GM23338 (cell line): ENCODE data around the gene PLXND1. TPM values are rescaled to one million over a fixed set of nuclear protein-coding genes. Genes with fewer than 3 reads are reported as not detected.

Source experiments
- ATAC-seq: fragments of 200-7000 bp; cut with Tn5 transposase; 3 replicates; pipeline ENCODE4 v1.9.1; 2020
- DNase-seq: peaks from one replicate; pipeline ENCODE4 v3.0.0-alpha.2; 2015; ENCODE audit warnings: low spot score
- H2AFZ ChIP-seq: fragments of 200-600 bp; sonication (generic); 2 replicates; pipeline ENCODE4 v1.8.0; 2016; ENCODE audit warnings: antibody characterized with exemption, mild to moderate bottlenecking, moderate library complexity
- H3F3A ChIP-seq: fragments of 200-600 bp; sonication (generic); replicated peaks from 2 replicates; pipeline ENCODE4 v1.8.0; 2017; ENCODE audit warnings: antibody characterized with exemption, mixed run types, low read depth
- H3K27ac ChIP-seq: fragments of 200-600 bp; sonication (generic); 2 replicates; pipeline ENCODE4 v1.6.1; 2016; ENCODE audit warnings: low read depth
- H3K27me3 ChIP-seq: fragments of 200-600 bp; sonication (generic); 2 replicates; pipeline ENCODE4 v1.8.0; 2016; ENCODE audit warnings: mild to moderate bottlenecking, mixed run types, moderate library complexity; ENCODE audit not compliant: insufficient read depth
- H3K36me3 ChIP-seq: fragments of 200-600 bp; sonication (generic); 2 replicates; pipeline ENCODE4 v1.8.0; 2016; ENCODE audit warnings: mild to moderate bottlenecking; ENCODE audit not compliant: insufficient read depth
- H3K4me1 ChIP-seq: fragments of 200-600 bp; sonication (generic); 2 replicates; pipeline ENCODE4 v1.8.0; 2016; ENCODE audit warnings: mild to moderate bottlenecking, moderate library complexity; ENCODE audit not compliant: insufficient read depth
- H3K4me2 ChIP-seq: fragments of 200-600 bp; sonication (generic); 2 replicates; pipeline ENCODE4 v1.7.1; 2017; ENCODE audit warnings: mixed run types
- H3K4me3 ChIP-seq: fragments of 200-600 bp; sonication (generic); 2 replicates; pipeline ENCODE4 v1.6.1; 2016; ENCODE audit warnings: mixed run types
- H3K79me2 ChIP-seq: fragments of 200-600 bp; sonication (generic); replicated peaks from 2 replicates; pipeline ENCODE4 v1.8.0; 2017; ENCODE audit warnings: mild to moderate bottlenecking; ENCODE audit not compliant: insufficient read depth
- H3K9me2 ChIP-seq: fragments of 200-600 bp; sonication (generic); 2 replicates; pipeline ENCODE4 v1.8.0; 2017; ENCODE audit not compliant: insufficient read depth
- H4K20me1 ChIP-seq: fragments of 200-600 bp; sonication (generic); replicated peaks from 2 replicates; pipeline ENCODE4 v1.8.0; 2017; ENCODE audit warnings: mild to moderate bottlenecking; ENCODE audit not compliant: insufficient read depth
- H3K27ac Mint-ChIP-seq: 2 replicates; pipeline ENCODE4 v1.8.0; 2020; ENCODE audit warnings: inconsistent platforms, mild to moderate bottlenecking, moderate library complexity, mixed read lengths
- H3K27me3 Mint-ChIP-seq: 3 replicates; pipeline ENCODE4 v1.8.0; 2022; ENCODE audit warnings: low read depth, mild to moderate bottlenecking, moderate library complexity, mixed read lengths, inconsistent platforms; ENCODE audit not compliant: insufficient read depth, poor library complexity
- H3K36me3 Mint-ChIP-seq: 3 replicates; pipeline ENCODE4 v1.8.0; 2021; ENCODE audit warnings: low read depth, mild to moderate bottlenecking, inconsistent platforms, moderate library complexity, mixed read lengths
- H3K4me1 Mint-ChIP-seq: 3 replicates; pipeline ENCODE4 v1.8.0; 2020; ENCODE audit warnings: mild to moderate bottlenecking, inconsistent platforms, mixed read lengths
- H3K4me3 Mint-ChIP-seq: 3 replicates; pipeline ENCODE4 v1.8.0; 2021; ENCODE audit warnings: moderate library complexity, mild to moderate bottlenecking, inconsistent platforms, mixed read lengths
- H3K9me3 Mint-ChIP-seq: 3 replicates; pipeline ENCODE4 v1.8.0; 2020; ENCODE audit warnings: moderate library complexity, mild to moderate bottlenecking, inconsistent platforms, mixed read lengths
- CREB1 ChIP-seq: fragments of 250-450 bp; sonication (Bioruptor Pico); IDR thresholded peaks from 2 replicates; pipeline ENCODE4 v1.5.0; 2020; ENCODE audit warnings: low read depth, mild to moderate bottlenecking, moderate library complexity
- EZH2 ChIP-seq: fragments of 200-600 bp; sonication (generic); IDR thresholded peaks from one replicate; pipeline ENCODE4 v1.8.0; 2017; ENCODE audit warnings: antibody characterized with exemption, mild to moderate bottlenecking, low read depth; ENCODE audit not compliant: unreplicated experiment
- EZH2phosphoT487 ChIP-seq: fragments of 200-600 bp; sonication (generic); IDR thresholded peaks from one replicate; pipeline ENCODE4 v1.8.1; 2018; ENCODE audit warnings: antibody characterized with exemption; ENCODE audit not compliant: unreplicated experiment
- JUNB ChIP-seq: IDR thresholded peaks from one replicate; pipeline ENCODE4 v1.6.1; 2016; ENCODE audit warnings: antibody characterized with exemption; ENCODE audit not compliant: unreplicated experiment
- NANOG ChIP-seq: IDR thresholded peaks from 2 replicates; pipeline ENCODE4 v1.6.1; 2016; ENCODE audit warnings: antibody characterized with exemption, borderline replicate concordance
- POLR2AphosphoS5 ChIP-seq: IDR thresholded peaks from 2 replicates; pipeline ENCODE4 v1.6.1; 2016; ENCODE audit warnings: antibody characterized with exemption, low read depth
- STAT1 ChIP-seq: IDR thresholded peaks from one replicate; pipeline ENCODE4 v1.6.1; 2016; ENCODE audit warnings: antibody characterized with exemption; ENCODE audit not compliant: unreplicated experiment
- ZNF114 ChIP-seq: fragments of 250-450 bp; sonication (Bioruptor Pico); IDR thresholded peaks from 2 replicates; pipeline ENCODE4 v1.5.0; 2020; ENCODE audit warnings: mild to moderate bottlenecking, moderate library complexity
- ZNF331 ChIP-seq: fragments of 250-450 bp; sonication (Bioruptor Pico); IDR thresholded peaks from 2 replicates; pipeline ENCODE4 v1.5.0; 2020; ENCODE audit warnings: low read depth, mild to moderate bottlenecking, moderate library complexity
- ZNF462 ChIP-seq: fragments of 250-450 bp; sonication (Bioruptor Pico); IDR thresholded peaks from 2 replicates; pipeline ENCODE4 v1.5.0; 2020; ENCODE audit warnings: mild to moderate bottlenecking, moderate library complexity
- polyA plus RNA-seq: library from polyadenylated mRNA; unstranded; fragments of >200 nt; fragmentation: Nextera tagmentation; extraction: Ambion mirVana; gene quantifications from 2 replicates; pipeline ENCODE4 v1.2.1, GENCODE V29; 2016
- total RNA-seq: library from RNA; depleted of rRNA; stranded (reverse); fragments of >200 nt; shearing (Covaris generic); gene quantifications from 2 replicates; pipeline ENCODE4 v1.2.3, GENCODE V29; 2014

Gene PLXND1
- total and polyA plus RNA-seq, 2 experiments from 2014 or later = 13.3 to 60.4 TPM

- no peak overlapping the region; the same call in 2 of the 3 replicates for H3K4me3 Mint-ChIP-seq
- Histone ChIP-seq H3K36me3 (no peaks in the 10 kb centered on the region), H2AFZ (no peak overlapping the region), H3K4me2 (no peak overlapping the region), H3K9me2 (no peaks in the 10 kb centered on the region), H3K4me3 (no peak overlapping the region), H3K4me1 (peaks cover 58% of the 10 kb centered on the region), H4K20me1 (peaks cover 3% of the 10 kb centered on the region), H3K79me2 (peaks cover 36% of the 10 kb centered on the region), H3F3A (peaks cover 11% of the 10 kb centered on the region), H3K27ac (peak overlapping the region; percentile 55; the same call in 1 of the 2 replicates), H3K27me3 (peaks cover 3% of the 10 kb centered on the region)
- no peak for DNase-seq
- H3K27me3 Mint-ChIP-seq = peaks cover 21% of the 10 kb centered on the region
- no peaks in the 10 kb centered on the region for H3K9me3 Mint-ChIP-seq
- H3K27ac Mint-ChIP-seq = peak overlapping the region; percentile 81; the same call in 1 of the 2 replicates
- peaks cover 82% of the 10 kb centered on the region for H3K4me1 Mint-ChIP-seq
- no peak for TF ChIP-seq CREB1 (CRISPR knock-in tag)
- TF ChIP-seq EZH2phosphoT487 = no peak
- no peak for TF ChIP-seq ZNF462 (CRISPR knock-in tag)
- TF ChIP-seq POLR2AphosphoS5 = no peak
- TF ChIP-seq ZNF331 (CRISPR knock-in tag) = no peak
- no peak for ATAC-seq
- H3K36me3 Mint-ChIP-seq = no peaks in the 10 kb centered on the region; the same call in 2 of the 3 replicates
Measured at GRCh38 chr3:129599073-129599472, 7.4 kb downstream of the PLXND1 start.

- Histone ChIP-seq H3K79me2 (peaks cover 35% of the 10 kb centered on the region), H3K27ac (no peak overlapping the region)
- peak overlapping the region; percentile 8; the same call in 1 of the 3 replicates for H3K4me3 Mint-ChIP-seq
- TF ChIP-seq JUNB = no peak
- no peak for TF ChIP-seq POLR2AphosphoS5
- TF ChIP-seq ZNF331 (CRISPR knock-in tag) = no peak
- no peak for TF ChIP-seq STAT1
- no peak for TF ChIP-seq ZNF114 (CRISPR knock-in tag)
- TF ChIP-seq EZH2 = no peak
- TF ChIP-seq CREB1 (CRISPR knock-in tag) = no peak
- no peak for TF ChIP-seq NANOG
Measured at GRCh38 chr3:129598484-129598883, 8.0 kb downstream of the PLXND1 start.

More at GRCh38 chr3:129598484-129598883, 8.0 kb downstream of the PLXND1 start:
- Mint-ChIP-seq H3K27ac (no peak overlapping the region), H3K4me1 (peaks cover 82% of the 10 kb centered on the region), H3K27me3 (peaks cover 20% of the 10 kb centered on the region), H3K9me3 (no peaks in the 10 kb centered on the region), H3K36me3 (no peaks in the 10 kb centered on the region; the same call in 2 of the 3 replicates)
- Histone ChIP-seq H4K20me1 (peaks cover 3% of the 10 kb centered on the region; the same call in 1 of the 2 replicates), H3K4me3 (no peak overlapping the region), H3K4me1 (peaks cover 59% of the 10 kb centered on the region), H2AFZ (no peak overlapping the region), H3F3A (peaks cover 16% of the 10 kb centered on the region), H3K4me2 (no peak overlapping the region), H3K9me2 (no peaks in the 10 kb centered on the region), H3K27me3 (no peaks in the 10 kb centered on the region), H3K36me3 (no peaks in the 10 kb centered on the region)
- no peak for DNase-seq
- ATAC-seq = no peak
